HCT116 (cell line): ENCODE data around the gene GPR31. TPM values are rescaled to one million over a fixed set of nuclear protein-coding genes. Genes with fewer than 3 reads are reported as not detected.

Source experiments
- ATAC-seq: fragments of 200-7000 bp; cut with Tn5 transposase; 2 replicates; pipeline ENCODE4 v1.9.1; 2020; ENCODE audit warnings: mild to moderate bottlenecking, moderate library complexity
- Bru-seq: library from RNA; stranded (reverse); fragments of 400-500 nt; gene quantifications from one replicate; lab custom pipeline; 2021; lab: Mats Ljungman, UMichigan
- BruChase-seq, 2 experiments: library from RNA; stranded (reverse); fragments of 400-500 nt; gene quantifications; one replicate each; lab custom pipeline; 2021; lab: Mats Ljungman, UMichigan
- BruUV-seq: library from RNA; stranded (reverse); fragments of 400-500 nt; replicated peaks from 2 replicates; lab custom pipeline; 2021; lab: Mats Ljungman, UMichigan
- CTCF ChIA-PET: fragments of 300-600 bp; sonication (Branson Sonifier 250); formaldehyde crosslinking; loops from one replicate; lab custom pipeline; 2021; ENCODE audit warnings: antibody characterized with exemption; lab: Charles Lee
- POLR2A ChIA-PET: fragments of 300-600, 350-600 bp; sonication (Branson Sonifier 250); formaldehyde crosslinking; loops from one replicate; lab custom pipeline; 2021; ENCODE audit warnings: antibody characterized with exemption; lab: Charles Lee
- RAD21 ChIA-PET, 2 experiments: fragments of 300-600 bp; sonication (Branson Sonifier 250); formaldehyde crosslinking; loops; one replicate each; lab custom pipeline; 2023; ENCODE audit warnings: low total read pairs in 2 of 2; ENCODE audit not compliant: uncharacterized antibody in 2 of 2, unreplicated experiment in 2 of 2, low non-redundant PET in 1 of 2; lab: Charles Lee
- DNase-seq: peaks from one replicate; pipeline ENCODE4 v3.0.0-alpha.2; 2010; ENCODE audit warnings: low read depth, low spot score
- H2AFZ ChIP-seq: fragments of 200-600 bp; shearing (Covaris generic), sonication (generic); 2 replicates; pipeline ENCODE4 v1.6.1; 2017; ENCODE audit warnings: low read depth, mixed run types, mixed read lengths, antibody characterized with exemption, low read length; ENCODE audit not compliant: poor library complexity, severe bottlenecking
- H3K27ac ChIP-seq: 2 replicates; pipeline ENCODE4 v1.5.1; 2012; ENCODE audit warnings: low read depth, low read length
- H3K27me3 ChIP-seq: fragments of 200-600 bp; sonication (generic); 2 replicates; pipeline ENCODE4 v1.6.1; 2016; ENCODE audit warnings: mixed run types, low read length, mixed read lengths; ENCODE audit not compliant: insufficient read depth
- H3K36me3 ChIP-seq, 2 experiments: fragments of 200-500 bp in 1 of 2; fragments of 200-600 bp in 1 of 2; sonication (Bioruptor generic) in 1 of 2; sonication (generic) in 1 of 2; 2 replicates each; pipeline versions ENCODE4 v1.5.1 to v1.6.1; 2014 to 2016; ENCODE audit warnings: low read length in 2 of 2, inconsistent platforms in 1 of 2, mixed read lengths in 1 of 2, mixed run types in 1 of 2; ENCODE audit not compliant: insufficient read depth in 2 of 2, control insufficient read depth in 1 of 2
- H3K4me1 ChIP-seq, 2 experiments: fragments of 200-600 bp in 1 of 2; sonication (generic) in 1 of 2; 2 replicates each; pipeline versions ENCODE4 v1.5.1 to v1.6.1; 2012 to 2017; ENCODE audit warnings: low read length in 2 of 2, inconsistent platforms in 1 of 2, mild to moderate bottlenecking in 1 of 2, mixed read lengths in 1 of 2, mixed run types in 1 of 2, moderate library complexity in 1 of 2; ENCODE audit not compliant: insufficient read depth in 2 of 2, control insufficient read depth in 1 of 2
- H3K4me2 ChIP-seq: fragments of 200-600 bp; sonication (generic); 2 replicates; pipeline ENCODE4 v1.6.1; 2017; ENCODE audit warnings: mixed run types, low read length, mixed read lengths
- H3K4me3 ChIP-seq, 2 experiments: fragments of 200-600 bp in 1 of 2; sonication (generic) in 1 of 2; replicated peaks in 1 of 2; 2 replicates each; pipeline ENCODE4 v1.5.1; 2011 to 2016; ENCODE audit warnings: low read length in 2 of 2, control low read depth in 1 of 2, low read depth in 1 of 2, mild to moderate bottlenecking in 1 of 2, mixed read lengths in 1 of 2, mixed run types in 1 of 2
- H3K79me2 ChIP-seq: fragments of 200-600 bp; sonication (generic); 2 replicates; pipeline ENCODE4 v1.6.1; 2017; ENCODE audit warnings: mild to moderate bottlenecking, mixed run types, low read length, moderate library complexity, mixed read lengths; ENCODE audit not compliant: insufficient read depth
- H3K9ac ChIP-seq: fragments of 200-600 bp; sonication (generic); 2 replicates; pipeline ENCODE4 v1.6.1; 2016; ENCODE audit warnings: low read length, mixed read lengths
- H3K9me2 ChIP-seq: fragments of 200-600 bp; sonication (generic), shearing (Covaris generic); 2 replicates; pipeline ENCODE4 v1.6.1; 2017; ENCODE audit warnings: mixed run types, mild to moderate bottlenecking, moderate library complexity; ENCODE audit not compliant: insufficient read depth
- H3K9me3 ChIP-seq, 2 experiments: fragments of 200-500 bp in 1 of 2; fragments of 200-600 bp in 1 of 2; sonication (Bioruptor generic) in 1 of 2; sonication (generic) in 1 of 2; 2 replicates each; pipeline ENCODE4 v1.6.1; 2014 to 2017; ENCODE audit warnings: low read length in 2 of 2, mixed read lengths in 2 of 2, inconsistent platforms in 1 of 2, low read depth in 1 of 2, mild to moderate bottlenecking in 1 of 2, mixed run types in 1 of 2, moderate library complexity in 1 of 2; ENCODE audit not compliant: control insufficient read depth in 1 of 2, insufficient read depth in 1 of 2
- H4K20me1 ChIP-seq: fragments of 200-600 bp; sonication (generic), shearing (Covaris generic); 2 replicates; pipeline ENCODE4 v1.6.1; 2017; ENCODE audit warnings: mixed run types, mild to moderate bottlenecking, moderate library complexity; ENCODE audit not compliant: insufficient read depth
- CBX3 ChIP-seq: IDR thresholded peaks from 2 replicates; pipeline ENCODE4 v1.6.1; 2012; ENCODE audit warnings: low read depth
- CEBPB ChIP-seq: IDR thresholded peaks from 2 replicates; pipeline ENCODE4 v1.6.1; 2012; ENCODE audit warnings: low read depth
- EGR1 ChIP-seq: IDR thresholded peaks from 2 replicates; pipeline ENCODE4 v1.6.1; 2012; ENCODE audit warnings: low read depth
- EZH2 ChIP-seq: fragments of 200-600 bp; sonication (generic); IDR thresholded peaks from 2 replicates; pipeline ENCODE4 v1.6.1; 2017; ENCODE audit warnings: antibody characterized with exemption, mixed run types
- EZH2phosphoT487 ChIP-seq: fragments of 200-600 bp; IDR thresholded peaks from 2 replicates; pipeline ENCODE4 v1.6.1; 2018; ENCODE audit warnings: antibody characterized with exemption, borderline replicate concordance
- FOSL1 ChIP-seq: IDR thresholded peaks from 2 replicates; pipeline ENCODE4 v1.6.1; 2012; ENCODE audit warnings: low read depth
- JUND ChIP-seq: IDR thresholded peaks from 2 replicates; pipeline ENCODE4 v1.6.1; 2012
- POLR2AphosphoS5 ChIP-seq: IDR thresholded peaks from 2 replicates; pipeline ENCODE4 v1.6.1; 2011; ENCODE audit warnings: mild to moderate bottlenecking, low read depth, low read length, moderate library complexity
- REST ChIP-seq: IDR thresholded peaks from 2 replicates; pipeline ENCODE4 v1.6.1; 2012; ENCODE audit warnings: low read depth
- SIN3A ChIP-seq: IDR thresholded peaks from 2 replicates; pipeline ENCODE4 v1.6.1; 2012; ENCODE audit warnings: low read depth
- SP1 ChIP-seq: IDR thresholded peaks from 2 replicates; pipeline ENCODE4 v1.6.1; 2012; ENCODE audit warnings: low read depth
- SRF ChIP-seq: IDR thresholded peaks from 2 replicates; pipeline ENCODE4 v1.6.1; 2012; ENCODE audit warnings: low read depth
- ZBTB33 ChIP-seq: IDR thresholded peaks from 2 replicates; pipeline ENCODE4 v1.6.1; 2011; ENCODE audit warnings: mild to moderate bottlenecking, low read length, moderate library complexity; ENCODE audit not compliant: insufficient replicate concordance; ENCODE audit errors: extremely low read depth
- ZNF274 ChIP-seq: fragments of 200-500 bp; sonication (Bioruptor generic); IDR thresholded peaks from 2 replicates; pipeline ENCODE4 v1.6.1; 2014; ENCODE audit warnings: mild to moderate bottlenecking, low read depth, low read length, inconsistent platforms
- intact Hi-C: fragments of 100-400 bp; cut with micrococcal nuclease; formaldehyde crosslinking; loops from 2 replicates; pipeline ENCODE4 v1.10.0; 2022
- long read RNA-seq: library from polyadenylated mRNA; unstranded; transcript quantifications from one replicate; pipeline ENCODE4 v2.0.0, GENCODE V29; 2021; ENCODE audit not compliant: unreplicated experiment
- polyA plus RNA-seq: library from polyadenylated mRNA; unstranded; fragments of >200 nt; gene quantifications from 2 replicates; pipeline ENCODE4 v1.2.1, GENCODE V29; 2012; ENCODE audit warnings: missing spikeins
- total RNA-seq: library from RNA; stranded (reverse); gene quantifications from one replicate; pipeline ENCODE4 v1.2.1, GENCODE V29; 2021; ENCODE audit not compliant: unreplicated experiment

Gene GPR31
- total RNA-seq: not detected
- polyA plus RNA-seq: not detected in 2 replicates
- Bru-seq, nascent RNA: not detected
- BruChase-seq, experiment 1, labeled RNA remaining after a 6-hour chase: not detected
- BruChase-seq, experiment 2, labeled RNA remaining after a 2-hour chase: not detected
- long read RNA-seq: 0 reads

- Histone ChIP-seq H3K9me3 (no peaks in the 10 kb centered on the region), H4K20me1 (no peaks in the 10 kb centered on the region), H3K9me2 (no peaks in the 10 kb centered on the region), H3K27ac (no peak within 1 kb of the TSS), H3K4me2 (no peak within 1 kb of the TSS), H3K4me1 (no peaks in the 10 kb centered on the region), H3K9ac (no peak within 1 kb of the TSS), H3K36me3 (no peaks in the 10 kb centered on the region), H3K27me3 (peaks cover 30% of the 10 kb centered on the region), H3K4me3 (no peak within 1 kb of the TSS), H2AFZ (no peak within 1 kb of the TSS), H3K79me2 (no peaks in the 10 kb centered on the region)
- DNase-seq (no peak), ATAC-seq (no peak)
- ChIA-PET RAD21 (no interaction called here), POLR2A (no interaction called here), CTCF (no interaction called here)
- TF ChIP-seq SP1 (no peak), SIN3A (no peak), CBX3 (no peak), POLR2AphosphoS5 (no peak), EZH2phosphoT487 (no peak), REST (no peak)
- intact Hi-C loops: no loop called here
- BruUV-seq: no TSS peak
Observed at GRCh38 chr6:167157863-167158262, at the start of gene GPR31. Gene GPR31, minus strand, starts transcription at chr6:167157980. Its CDS starts 149 bp downstream, at chr6:167157831.

- ChIA-PET CTCF (no interaction called here), POLR2A (no interaction called here), RAD21 (no interaction called here)
- H3K9ac ChIP-seq: no peak overlapping the region
- no peak overlapping the region for H3K4me2 ChIP-seq
- peaks cover 26% of the 10 kb centered on the region for H3K27me3 ChIP-seq
- H4K20me1 ChIP-seq: no peaks in the 10 kb centered on the region
- H3K4me1 ChIP-seq: peaks cover 6 to 9% of the 10 kb centered on the region in 2 experiments
- DNase-seq (no peak), ATAC-seq (no peak)
- H2AFZ ChIP-seq: no peak overlapping the region
- H3K9me2 ChIP-seq: no peaks in the 10 kb centered on the region
- H3K27ac ChIP-seq: no peak overlapping the region
- no peaks in the 10 kb centered on the region for H3K79me2 ChIP-seq
- no peak overlapping the region for H3K4me3 ChIP-seq
- intact Hi-C loops: no loop called here
- H3K9me3 ChIP-seq: no peaks in the 10 kb centered on the region
- no peaks in the 10 kb centered on the region for H3K36me3 ChIP-seq
- no TSS peak for BruUV-seq
- TF ChIP-seq EZH2: no peak
- TF ChIP-seq CEBPB: no peak
- TF ChIP-seq EGR1: no peak
- no peak for TF ChIP-seq ZBTB33
- TF ChIP-seq SRF: no peak
- no peak for TF ChIP-seq ZNF274
- no peak for TF ChIP-seq JUND
- no peak for TF ChIP-seq EZH2phosphoT487
- no peak for TF ChIP-seq FOSL1
Observed at GRCh38 chr6:167207527-167207926, 49.7 kb upstream of the GPR31 start.
